Ovary (tissue), 3 donors: ENCODE measurements around the gene CYP2W1.

Experiments used
- POLR2A ChIP-seq: fragments of 450-650 bp; IDR thresholded peaks from one replicate; pipeline ENCODE4 v1.6.1; 2017; ENCODE audit warnings: antibody characterized with exemption, mild to moderate bottlenecking, moderate library complexity
- TF ChIP-seq, protein P1 (sequence below), 3 donors: fragments of 450-650 bp in 2 of 3; fragments of 200-600 bp in 1 of 3; IDR thresholded peaks; one replicate each; pipeline versions ENCODE4 v1.5.1 to v1.8.0; 2016 to 2022; ENCODE audit warnings: antibody characterized with exemption in 3 of 3, mild to moderate bottlenecking in 1 of 3
- donor health status: DM: no; HTN: no; CAD: no.

DNA sequence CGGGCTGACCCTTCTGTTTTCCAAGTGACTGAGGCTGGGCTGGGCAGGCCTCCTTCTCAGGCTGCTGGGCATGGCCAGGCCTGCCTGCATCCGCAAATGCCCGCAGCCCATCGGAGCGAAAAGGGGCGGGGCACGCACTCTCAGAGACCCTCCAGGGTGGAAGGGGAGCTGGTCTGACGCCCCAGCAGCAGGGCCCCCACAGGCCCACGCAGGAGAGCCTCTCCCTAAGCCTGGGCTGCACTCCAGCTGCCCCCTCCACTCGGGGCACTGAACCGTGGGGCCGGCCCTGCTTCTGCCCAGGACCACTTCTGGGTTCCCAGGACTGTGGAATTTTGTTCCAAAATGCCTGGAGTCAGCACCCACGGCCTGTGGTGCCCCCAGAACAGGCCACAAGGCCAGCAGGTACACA, 37.8 kb upstream of the CYP2W1 start:
- no peak for TF ChIP-seq POLR2A
- TF ChIP-seq, protein P1, sequence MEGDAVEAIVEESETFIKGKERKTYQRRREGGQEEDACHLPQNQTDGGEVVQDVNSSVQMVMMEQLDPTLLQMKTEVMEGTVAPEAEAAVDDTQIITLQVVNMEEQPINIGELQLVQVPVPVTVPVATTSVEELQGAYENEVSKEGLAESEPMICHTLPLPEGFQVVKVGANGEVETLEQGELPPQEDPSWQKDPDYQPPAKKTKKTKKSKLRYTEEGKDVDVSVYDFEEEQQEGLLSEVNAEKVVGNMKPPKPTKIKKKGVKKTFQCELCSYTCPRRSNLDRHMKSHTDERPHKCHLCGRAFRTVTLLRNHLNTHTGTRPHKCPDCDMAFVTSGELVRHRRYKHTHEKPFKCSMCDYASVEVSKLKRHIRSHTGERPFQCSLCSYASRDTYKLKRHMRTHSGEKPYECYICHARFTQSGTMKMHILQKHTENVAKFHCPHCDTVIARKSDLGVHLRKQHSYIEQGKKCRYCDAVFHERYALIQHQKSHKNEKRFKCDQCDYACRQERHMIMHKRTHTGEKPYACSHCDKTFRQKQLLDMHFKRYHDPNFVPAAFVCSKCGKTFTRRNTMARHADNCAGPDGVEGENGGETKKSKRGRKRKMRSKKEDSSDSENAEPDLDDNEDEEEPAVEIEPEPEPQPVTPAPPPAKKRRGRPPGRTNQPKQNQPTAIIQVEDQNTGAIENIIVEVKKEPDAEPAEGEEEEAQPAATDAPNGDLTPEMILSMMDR (IDR thresholded peaks at IDR 0.05), result no peak
